ENCODE results near the gene DKK3.

DKK3 gene

DNA sequence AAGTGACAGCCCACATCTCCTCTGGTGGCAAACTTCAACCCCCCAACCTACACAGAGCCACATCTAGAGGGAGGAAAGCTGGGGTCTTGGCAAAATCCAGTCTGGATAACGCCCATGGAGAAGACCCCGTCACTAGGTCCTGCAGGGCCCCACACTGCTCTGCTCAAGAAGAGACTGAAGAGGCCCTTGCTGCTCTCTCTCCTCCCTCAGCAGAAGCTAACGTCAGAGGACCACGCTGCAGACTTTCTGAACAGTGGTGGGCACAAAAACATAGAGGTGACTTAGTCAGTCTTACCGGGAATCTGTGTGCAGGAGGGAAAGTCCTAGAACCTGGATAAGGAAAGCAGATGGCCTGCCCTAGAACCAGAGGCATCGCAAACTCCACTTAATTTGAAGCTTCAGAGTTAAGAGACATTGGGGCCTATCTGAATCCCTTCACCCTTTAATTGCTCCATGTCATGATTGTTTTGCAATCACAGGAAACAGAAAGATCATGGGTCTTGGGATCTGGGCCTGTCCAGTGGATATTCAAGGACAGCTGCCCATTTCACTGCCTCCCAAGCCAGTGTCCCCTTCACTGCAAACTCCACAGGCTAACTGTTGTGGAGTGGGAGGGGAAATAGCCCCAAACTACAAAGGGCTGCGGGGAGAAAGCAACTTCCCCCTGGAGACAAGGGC, 1.7 kb downstream of the DKK3 start:
- in situ Hi-C loops (cut with MboI; ENCODE audit: low sequenced_read_pairs): no loop called here

DNA sequence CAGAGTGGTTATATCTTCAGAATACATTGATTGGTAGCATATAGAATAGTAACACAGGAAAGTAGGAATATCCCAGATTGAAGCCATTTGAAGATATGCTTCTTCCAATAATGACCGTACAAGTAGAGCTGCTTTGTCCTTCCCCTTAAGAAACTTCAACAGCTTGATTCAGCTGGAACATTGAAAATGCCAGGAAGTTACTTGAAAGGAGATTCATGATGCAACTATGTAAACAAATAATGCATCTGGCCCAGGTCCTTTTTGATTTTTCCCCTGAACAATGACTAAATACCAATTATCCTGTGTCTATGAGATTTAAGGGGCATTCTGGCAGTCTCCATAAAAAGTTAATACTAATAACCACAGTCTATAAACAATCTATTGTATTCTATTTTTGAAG, 3.0 kb downstream of the DKK3 start:
- in situ Hi-C loops (cut with MboI; ENCODE audit: low sequenced_read_pairs): no loop called here

DNA sequence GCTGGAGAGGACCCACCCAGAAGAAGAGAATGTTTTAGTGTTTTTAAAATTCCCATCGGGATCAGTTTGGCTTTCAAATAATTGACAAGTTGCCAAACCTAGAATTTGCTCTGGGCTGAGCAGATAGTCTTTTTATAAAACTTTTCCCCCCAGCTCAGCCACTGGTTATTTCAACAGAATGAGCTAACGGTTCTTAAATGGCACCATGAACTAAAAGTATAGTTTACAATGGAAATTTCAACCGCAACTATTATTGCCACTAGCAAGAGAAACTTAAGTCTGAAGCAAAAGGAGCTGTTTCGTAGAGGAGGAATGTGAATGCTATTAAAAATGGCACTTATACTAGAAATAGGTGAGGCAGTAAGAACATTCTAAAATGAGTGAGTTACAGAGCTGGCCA, 3.4 kb downstream of the DKK3 start:
- in situ Hi-C loops (cut with MboI; ENCODE audit: low sequenced_read_pairs): no loop called here

DNA sequence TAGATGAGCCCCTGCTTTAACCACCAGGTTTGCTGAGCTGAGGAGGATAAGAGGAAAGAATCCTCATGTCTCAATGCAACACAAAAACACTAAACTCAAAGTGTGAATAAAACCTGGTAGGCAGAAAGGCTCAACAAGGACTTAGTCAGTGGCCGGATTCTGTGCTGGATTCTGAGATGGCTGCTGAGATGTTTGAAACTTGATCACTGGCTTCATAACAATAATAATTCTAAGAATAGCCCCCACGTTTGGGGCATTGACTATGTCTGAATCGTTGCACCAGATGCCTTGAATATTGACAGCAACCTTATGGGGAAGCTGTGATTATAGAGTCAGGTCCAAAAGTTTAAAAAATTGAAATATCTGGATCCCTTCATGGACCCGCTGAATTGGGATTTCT, 4.6 kb downstream of the DKK3 start:
- in situ Hi-C loops (cut with MboI; ENCODE audit: low sequenced_read_pairs): no loop called here

DNA sequence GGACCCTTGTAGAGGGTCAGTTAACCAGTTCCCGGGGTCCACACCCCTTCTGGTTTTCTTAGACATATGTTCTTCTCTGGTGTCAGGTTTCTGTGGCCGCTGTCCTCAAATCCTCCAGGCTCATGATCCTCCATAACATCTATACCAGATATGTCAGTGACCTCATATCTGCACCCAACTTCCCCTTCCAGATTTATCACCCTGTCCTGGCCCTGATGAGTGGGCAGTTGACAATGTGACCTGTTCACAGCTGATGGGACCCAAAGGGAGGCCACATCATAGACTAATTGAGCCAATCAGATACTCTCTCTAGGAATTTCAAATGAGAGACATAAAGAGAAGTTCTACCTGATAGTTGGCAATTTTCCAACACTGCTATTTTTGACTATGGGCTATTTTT, 5.1 kb downstream of the DKK3 start:
- in situ Hi-C loops (cut with MboI; ENCODE audit: low sequenced_read_pairs): no loop called here

DNA sequence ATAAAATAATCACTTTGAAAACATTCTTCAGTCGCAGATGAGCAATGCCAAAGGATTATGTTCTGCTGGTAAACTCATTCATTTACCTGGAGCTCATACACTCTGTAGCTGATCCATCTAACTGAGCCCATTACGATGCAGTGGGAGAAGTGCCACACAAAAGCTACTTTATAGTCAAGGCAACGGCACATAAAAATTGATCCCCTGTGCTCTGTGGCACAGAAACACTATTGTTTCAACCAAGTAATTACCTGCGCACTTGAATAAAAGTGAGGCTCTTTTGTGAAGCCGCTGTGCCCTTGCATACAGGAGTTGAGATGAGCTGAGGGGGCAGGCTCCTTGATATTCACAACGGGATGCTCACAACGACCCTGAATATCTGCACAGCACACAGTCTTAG, 7.2 kb downstream of the DKK3 start:
- in situ Hi-C loops (cut with MboI; ENCODE audit: low sequenced_read_pairs): no loop called here

DNA sequence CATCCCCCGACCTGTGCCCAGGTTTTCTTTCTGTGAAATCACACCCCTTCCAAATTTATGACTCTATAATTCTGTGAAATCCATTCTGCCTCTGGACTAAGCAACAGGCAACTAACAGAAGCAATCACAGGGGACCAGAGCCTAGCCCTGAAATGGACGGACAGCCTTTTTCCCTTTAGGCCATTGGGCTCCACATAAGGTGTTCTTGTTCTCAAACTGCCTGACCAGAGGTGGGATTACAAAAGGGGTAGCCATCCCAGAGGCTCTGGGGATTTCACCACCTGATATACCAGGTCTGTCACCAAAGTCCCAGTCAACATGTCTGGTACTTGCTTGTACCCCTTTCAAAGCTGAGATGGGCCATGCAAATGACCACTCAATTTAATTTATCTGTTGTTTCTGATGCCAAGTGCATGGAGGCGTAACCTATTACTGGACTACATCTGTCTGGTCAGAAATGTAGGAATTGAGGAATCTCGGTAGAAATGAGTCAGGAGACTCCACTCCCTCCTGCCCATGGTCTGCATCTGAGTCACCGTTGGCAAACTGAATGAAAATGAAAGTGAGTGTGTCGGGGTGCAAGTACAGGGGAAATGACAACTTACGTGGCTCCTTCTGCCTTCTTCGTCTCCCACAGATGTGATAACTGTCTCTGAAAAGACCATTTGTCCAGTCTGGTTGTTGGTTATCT, 10.2 kb downstream of the DKK3 start:
- in situ Hi-C loops (cut with MboI; ENCODE audit: low sequenced_read_pairs): no loop called here

DNA sequence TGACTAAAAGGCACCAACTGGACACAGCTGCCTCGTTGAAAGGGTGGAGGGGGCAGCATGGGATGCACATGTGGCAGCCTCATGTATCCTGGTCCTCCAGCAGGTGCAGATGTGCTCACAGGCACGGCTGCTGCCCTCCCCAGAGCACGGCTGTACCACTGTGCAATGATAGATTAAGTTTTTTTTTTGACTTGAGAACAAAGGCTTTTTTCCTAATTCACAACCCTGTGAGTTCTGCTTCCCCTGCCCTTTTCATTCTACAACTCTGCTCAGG, 11.4 kb downstream of the DKK3 start:
- in situ Hi-C loops (cut with MboI; ENCODE audit: low sequenced_read_pairs): no loop called here

DNA sequence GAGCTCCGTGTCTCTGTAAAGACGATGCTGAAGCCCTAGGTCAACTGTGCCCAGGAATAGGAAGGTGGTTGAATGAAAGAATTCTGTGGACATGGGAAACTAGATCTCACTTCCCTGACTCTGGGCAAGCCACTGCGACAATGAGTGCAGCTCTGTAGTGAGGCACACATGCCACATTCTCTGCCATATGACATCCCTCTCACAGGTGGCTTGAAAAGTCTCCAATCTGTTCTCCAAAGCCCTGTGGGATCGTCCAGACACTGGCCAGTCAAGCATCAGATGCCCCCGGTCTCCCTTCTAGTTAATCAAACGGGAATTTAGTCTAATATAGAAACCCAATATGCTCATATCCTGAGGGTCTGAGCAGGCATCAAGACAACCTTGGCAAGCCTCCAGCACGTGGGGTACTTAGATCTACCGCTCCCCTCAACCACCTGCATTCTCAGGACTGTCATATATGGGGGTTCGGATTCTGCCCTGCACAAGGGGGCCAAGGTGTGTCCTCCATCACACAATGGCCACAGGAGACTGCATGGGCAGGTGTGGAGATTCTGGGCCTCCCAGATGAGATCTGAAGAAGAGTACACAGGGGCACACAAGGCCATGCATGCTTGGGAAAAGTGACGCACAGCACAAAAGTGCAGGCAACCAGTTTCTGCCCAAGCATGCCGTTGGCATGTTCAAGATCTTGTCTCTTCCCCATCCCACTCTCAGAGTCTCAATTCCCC, 11.9 kb downstream of the DKK3 start:
- in situ Hi-C loops (cut with MboI; ENCODE audit: low sequenced_read_pairs): no loop called here

DNA sequence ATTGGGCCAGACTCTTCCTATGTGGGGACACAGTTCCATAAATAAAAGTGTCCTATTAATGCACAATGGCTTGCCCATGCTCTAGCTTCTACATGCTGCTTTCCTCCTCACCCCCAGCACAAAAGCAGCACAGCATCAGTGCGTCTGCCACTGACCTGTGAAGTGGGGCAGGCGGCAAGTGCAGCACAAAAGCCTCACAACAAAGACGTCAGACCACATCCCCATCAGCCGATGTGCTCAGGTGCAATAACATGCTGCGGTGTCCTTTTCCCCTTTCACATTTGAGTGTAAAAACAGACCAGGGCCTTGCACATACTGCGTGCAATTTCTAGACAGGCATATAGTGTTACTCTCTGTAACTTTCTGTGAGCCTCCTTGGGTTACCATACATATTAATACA, 12.8 kb downstream of the DKK3 start:
- in situ Hi-C loops (cut with MboI; ENCODE audit: low sequenced_read_pairs): no loop called here

DNA sequence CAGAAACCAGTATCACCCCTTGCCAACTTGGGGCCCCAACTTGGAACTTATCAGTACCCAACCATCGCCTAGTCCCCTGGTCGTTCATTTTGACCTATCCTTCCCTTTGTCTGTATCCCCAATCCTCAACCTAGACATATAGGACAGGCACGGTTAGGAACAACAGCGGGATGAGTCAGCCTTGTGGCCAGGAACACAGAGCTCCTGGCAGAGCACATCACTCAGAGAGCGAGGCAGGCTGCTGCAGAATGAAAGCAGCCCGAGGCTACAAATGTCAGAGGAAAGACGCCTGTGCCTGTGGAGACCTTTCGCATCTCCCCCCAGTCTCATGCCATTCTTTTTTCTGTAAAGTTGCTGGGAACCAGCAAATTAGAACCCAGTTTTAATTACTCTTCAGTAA, 14.6 kb downstream of the DKK3 start:
- in situ Hi-C loops (cut with MboI; ENCODE audit: low sequenced_read_pairs): no loop called here

DNA sequence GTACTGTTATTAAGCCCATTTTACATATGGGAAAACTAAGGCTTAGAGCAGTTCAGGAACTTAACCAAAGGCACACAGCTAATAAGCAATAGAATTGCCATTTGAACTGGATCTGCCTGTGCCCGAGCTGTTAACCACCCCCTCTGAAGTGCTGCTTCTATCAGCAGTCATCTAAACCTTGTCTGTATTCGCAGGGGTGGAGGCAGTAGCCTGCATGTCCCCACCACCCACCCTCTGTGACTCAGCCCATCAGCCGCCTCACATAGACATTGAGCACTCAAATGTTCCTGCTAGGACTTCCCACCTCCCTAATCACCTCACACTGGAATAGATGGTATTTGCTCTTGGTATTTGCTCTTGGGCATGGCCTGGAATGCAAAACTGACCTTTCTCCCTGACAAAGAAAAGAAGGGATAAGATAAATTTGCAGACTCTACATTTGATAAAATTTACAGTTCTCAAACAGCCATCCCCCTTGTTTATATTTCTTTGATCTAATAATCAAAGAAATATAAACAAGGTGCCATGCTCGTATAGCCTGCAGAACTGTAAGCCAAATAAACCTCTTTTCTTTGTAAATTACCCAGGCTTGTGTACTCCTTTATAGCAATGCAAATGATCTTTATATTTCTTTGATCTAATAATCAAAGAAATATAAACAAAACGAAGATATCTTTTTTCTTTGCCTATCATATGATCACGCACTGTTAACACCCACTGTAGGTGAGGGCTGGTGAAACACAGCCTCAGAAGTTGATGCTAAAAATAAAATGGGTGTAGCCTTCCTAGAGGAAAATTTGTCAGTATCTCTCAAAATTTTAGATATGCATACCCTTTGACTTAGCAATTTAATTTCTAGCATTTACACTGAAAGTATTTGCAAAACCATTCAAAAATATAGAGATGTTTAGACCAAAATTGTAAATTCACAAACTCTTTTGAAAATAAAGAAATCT, 15.9 kb downstream of the DKK3 start:
- in situ Hi-C loops (cut with MboI; ENCODE audit: low sequenced_read_pairs): no loop called here

DNA sequence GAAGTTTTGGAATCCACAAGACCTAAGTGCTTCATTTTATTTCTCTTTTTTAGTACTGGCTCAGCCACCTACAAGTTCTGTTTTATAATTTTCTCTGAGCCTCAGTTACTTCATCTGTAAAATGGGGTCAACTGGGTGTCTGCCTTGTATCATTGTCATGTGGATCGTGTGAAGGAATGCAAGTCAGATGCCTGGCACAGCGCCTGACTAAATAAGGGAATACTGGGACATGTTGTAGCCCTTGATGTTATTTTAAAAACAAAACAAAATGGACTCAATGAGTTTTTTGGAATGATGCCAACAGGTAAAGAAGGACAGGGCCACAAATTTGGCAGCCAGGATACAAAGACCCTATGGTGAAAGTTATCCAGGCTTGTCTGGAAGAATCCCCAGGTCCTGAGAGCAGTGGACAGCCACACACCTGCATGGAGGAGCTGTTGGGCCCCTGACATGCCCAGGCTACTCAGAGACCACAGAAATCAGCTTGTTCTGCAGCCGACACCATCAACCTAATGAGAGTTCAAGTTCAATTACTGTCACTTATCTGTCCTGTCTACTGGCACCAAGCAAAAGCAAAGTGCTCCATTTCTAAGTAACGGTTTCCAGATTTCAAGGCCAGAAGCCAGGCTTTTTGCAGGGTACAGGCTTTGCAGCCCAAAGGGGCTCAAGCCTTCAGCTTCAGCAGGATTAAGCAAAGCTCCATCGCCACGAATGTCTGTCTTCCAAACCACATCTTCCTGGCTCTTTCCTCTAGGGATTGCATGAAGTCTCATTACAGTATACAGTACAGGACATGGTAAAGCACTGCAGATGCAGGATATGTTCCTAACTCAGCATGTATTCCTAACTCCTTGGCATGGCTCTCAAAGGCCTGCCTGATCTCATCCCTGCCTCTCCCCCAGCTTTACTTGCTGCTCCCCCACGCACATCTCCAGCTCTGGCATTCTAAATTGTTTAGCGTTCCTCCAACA, 18.4 kb downstream of the DKK3 start:
- in situ Hi-C loops (cut with MboI; ENCODE audit: low sequenced_read_pairs): no loop called here

DNA sequence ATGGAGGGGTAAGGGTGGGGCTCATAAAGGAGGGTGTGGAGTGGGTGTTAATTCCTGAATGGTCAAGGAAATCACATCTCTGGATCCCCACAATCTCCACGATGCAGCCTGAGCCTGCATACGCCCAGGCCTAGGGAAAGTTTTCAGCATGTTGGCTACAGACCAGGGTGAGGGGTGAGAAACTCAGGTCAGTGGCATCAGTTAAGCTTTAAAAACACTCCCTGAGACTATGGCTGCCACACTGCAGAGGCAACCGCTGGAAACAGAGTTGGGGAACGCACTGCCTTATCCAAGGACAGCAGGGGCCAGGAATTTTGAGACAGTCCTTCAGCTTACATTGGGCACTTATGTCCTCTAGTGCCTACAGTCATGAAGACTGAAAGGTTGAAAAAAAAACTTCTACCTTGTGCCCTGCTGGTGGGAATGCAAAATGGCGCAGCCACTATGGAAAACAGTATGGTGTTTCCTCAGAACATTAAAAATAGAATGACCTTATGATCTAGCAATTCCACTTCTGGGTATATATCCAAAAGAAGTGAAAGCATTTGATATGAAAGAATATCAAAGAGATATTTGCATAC, 19.7 kb downstream of the DKK3 start:
- in situ Hi-C loops (cut with MboI; ENCODE audit: low sequenced_read_pairs): no loop called here

DNA sequence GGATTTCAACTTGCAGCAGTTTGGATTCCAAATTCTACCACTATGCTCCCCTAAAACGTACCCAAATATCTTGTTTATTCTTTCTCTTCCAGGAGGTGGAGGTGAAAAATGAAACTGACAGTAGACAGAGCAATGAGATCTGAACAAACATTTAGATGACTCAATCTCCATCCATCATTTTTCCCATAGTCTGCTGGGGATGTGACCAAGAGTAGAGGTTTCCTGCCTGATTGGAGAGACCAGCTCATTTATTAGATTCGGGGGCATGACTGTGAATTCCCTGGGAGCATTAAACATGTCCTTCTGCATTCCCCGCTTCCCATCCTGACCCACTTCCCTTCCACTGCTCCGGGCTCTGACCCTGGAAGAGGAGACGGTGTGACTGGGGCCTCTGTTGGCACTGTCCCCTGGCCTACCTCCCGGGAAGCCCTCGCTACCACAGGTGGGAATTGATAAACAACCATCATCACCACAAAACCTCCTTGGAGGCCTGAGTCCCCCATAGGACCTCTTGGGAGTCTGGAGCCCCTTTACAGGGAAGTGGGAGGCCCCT, 20.3 kb downstream of the DKK3 start:
- in situ Hi-C loops (cut with MboI; ENCODE audit: low sequenced_read_pairs): no loop called here

DNA sequence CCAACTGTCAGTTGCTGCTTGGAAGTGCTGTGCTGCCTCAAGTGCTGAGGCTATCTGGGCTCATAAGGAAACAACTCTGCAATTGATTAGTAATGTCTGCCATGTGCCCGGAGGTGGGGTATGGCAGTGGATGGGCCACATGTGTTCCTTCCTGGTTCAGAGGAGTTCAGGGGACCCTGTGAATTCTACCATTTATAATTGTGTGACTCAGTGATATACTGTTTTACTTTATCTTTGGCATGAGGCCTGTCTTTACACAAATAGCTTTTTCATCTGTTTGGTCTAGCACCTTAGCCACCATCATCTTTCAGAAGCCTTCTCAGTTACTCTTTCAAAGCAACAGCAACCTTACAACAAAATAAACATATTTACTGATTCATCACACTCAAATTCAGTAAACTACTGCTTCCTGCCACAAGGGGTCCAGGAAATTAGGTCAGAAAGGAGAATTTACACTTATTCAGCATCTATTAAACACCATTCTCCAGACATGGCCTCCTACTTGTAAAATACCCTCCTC, 20.9 kb downstream of the DKK3 start:
- in situ Hi-C loops (cut with MboI; ENCODE audit: low sequenced_read_pairs): no loop called here

DNA sequence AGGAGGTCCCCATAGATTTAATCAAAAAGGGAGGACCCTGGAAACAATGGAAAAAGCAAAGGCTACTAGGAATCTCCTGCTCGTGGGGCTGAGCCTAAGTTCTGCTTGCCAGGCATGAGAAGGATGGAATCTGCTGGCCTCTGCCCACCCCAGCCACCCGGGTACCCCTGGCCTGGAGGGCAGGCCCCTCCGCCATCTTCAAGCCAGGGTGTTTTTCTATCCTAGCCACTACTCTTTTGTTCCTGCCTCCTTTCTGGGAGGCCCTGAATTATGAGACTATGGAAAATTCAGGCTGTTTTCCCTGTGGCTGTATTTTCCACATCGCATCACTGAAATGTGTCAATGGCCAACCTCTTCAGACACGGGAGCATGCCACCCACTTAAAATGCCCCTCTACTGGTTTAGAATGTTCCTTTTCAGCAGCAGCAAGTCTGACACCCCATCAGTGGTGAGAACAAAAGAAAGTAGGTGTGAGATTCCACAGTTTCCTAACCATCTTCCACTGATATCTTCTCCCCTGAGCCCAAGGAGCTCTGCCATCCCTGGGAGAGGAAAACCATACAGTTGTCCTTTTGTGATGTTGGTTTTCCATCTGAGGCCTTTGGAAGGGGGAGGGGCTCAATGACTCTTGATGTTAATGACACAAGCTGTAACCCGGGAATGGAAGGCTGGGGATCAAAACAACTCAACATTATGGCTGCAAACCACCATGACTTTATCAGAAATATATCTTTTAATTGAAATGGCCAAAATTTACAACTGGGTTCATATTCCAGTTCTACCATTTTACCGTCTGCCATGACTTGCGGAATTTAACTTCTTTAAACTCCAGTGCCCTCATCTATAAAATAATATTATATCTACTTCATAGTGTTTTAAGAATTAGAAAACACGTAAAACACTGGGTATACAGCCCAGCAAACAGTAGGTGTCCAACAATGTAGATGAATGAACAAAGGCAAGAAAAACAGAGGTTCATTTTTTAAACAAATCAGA, 22.2 kb downstream of the DKK3 start:
- in situ Hi-C loops (cut with MboI; ENCODE audit: low sequenced_read_pairs): no loop called here
